Measurements from ENCODE around the gene SLC6A19.

Gene SLC6A19

DNA sequence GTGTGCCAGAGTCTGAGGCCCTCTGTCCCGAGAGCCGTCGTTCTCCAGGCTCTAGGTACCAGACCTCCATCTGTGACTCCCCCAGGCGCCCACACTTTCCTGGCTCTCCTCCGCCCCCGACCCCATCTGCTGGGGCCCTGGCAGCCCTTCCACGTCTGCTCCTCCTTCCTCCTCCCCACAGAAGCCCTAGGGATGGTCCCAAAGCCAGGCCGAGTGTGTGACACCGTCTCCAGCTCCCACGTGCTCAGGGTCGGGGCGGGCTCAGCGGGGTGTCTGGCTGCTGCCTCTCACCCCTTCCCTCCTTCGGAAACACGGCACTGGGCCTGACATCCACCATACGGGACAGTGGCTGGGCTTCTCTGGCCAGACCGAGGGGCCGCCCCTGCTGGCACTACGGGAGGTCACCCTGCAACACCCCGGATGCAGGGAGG, 20.5 kb upstream of the SLC6A19 start:
- DNase-seq (ENCODE audit: low read depth): no peak

GRCh38 chr5:1181451-1182359, 19.7 kb upstream of the SLC6A19 start:
- DNase-seq (ENCODE audit: low read depth): no peak

GRCh38 chr5:1182360-1182632, 19.1 kb upstream of the SLC6A19 start:
- no peak for DNase-seq (ENCODE audit: low read depth)

DNA sequence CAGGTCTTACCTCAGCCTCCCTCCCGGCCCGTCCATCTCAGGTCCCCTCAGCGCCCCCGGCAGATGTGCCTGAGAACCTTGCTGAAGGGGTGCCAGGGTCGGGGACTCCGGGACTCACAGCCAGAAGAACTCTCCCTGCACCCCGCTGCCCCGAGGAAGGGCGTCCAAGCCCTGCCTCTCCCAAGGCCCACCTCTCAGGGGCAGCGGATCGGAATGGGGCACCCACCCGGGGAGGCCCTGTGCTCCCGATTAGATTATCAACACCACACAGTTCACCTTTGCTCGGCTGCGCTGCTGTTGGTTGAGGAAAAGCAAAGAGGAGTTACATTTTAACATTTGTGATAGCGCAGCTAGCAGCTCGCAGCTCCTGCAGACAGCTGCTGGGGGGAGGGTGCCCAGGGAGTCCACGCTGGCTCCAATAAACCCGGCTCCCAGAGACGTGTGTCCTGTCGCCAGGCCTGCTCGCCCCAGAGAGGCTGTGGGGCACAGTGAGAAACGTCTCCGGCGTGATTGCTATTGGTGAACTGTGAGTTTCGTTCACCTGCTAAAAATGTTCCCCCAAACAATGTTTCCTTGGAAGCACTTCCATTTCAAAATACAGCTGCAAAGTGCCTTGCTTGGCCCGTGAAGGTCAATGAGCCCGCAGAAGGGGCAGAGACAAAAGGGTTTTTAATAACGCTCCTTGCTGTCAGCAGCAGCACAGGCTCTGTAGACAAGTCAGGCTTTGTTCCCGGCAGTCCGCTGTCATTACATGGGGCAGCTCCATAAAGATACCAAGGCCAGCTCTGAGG, 18.6 kb upstream of the SLC6A19 start:
- DNase-seq (ENCODE audit: low read depth): no peak

DNA sequence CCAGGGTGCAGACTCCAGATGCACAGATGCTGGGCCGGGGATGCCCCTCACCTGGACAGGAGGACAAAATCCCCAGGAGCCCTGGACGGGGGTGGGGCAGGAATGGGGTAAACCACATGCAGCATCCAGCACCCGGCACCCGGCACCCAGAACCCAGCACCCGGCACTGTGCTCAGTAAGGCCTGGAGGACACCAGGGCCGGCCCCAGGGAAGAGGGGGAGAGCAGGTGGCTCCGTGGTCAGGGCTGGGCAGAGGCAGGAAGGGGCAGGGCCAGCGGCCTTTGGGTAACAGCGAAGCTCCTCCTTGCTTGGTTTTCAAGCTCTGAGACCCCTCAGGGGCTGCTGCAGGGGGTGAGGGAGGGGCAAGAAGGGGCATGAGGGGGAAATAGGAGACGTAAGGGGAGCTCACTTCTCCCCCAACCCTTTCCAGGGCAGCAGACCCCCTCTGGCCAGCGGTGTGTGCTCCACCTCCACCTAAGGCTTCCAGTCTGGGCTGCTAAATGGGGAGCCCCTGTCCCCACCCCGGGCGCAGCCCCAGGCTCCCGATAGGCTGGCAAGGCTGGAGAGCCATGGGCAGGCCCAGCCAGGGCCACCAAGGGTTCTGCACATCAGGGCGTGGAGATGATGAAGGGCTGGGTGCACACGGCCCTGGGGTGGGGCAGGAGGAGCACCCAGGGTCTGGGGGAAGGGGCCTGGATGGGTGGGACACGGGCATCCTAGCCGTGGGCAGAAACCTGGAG, 17.8 kb upstream of the SLC6A19 start:
- DNase-seq (ENCODE audit: low read depth): no peak

DNA sequence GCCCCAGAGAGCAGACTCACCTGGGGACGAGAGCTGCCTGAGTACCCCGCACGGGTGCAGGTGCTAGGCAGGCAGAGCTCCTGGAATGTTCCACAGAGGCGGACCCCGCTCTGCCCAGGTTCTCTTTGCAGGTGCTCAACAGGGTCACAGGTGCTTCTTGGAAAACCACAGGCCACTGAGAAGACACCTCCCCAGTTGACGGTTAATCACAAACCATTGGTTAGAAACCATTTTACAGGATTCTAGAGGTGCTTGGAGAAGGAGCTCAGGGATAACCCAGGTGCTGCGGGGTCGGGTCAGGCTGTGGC, 17.3 kb upstream of the SLC6A19 start:
- DNase-seq (ENCODE audit: low read depth): no peak

GRCh38 chr5:1184481-1184880, 16.9 kb upstream of the SLC6A19 start:
- DNase-seq (ENCODE audit: low read depth): no peak

DNA sequence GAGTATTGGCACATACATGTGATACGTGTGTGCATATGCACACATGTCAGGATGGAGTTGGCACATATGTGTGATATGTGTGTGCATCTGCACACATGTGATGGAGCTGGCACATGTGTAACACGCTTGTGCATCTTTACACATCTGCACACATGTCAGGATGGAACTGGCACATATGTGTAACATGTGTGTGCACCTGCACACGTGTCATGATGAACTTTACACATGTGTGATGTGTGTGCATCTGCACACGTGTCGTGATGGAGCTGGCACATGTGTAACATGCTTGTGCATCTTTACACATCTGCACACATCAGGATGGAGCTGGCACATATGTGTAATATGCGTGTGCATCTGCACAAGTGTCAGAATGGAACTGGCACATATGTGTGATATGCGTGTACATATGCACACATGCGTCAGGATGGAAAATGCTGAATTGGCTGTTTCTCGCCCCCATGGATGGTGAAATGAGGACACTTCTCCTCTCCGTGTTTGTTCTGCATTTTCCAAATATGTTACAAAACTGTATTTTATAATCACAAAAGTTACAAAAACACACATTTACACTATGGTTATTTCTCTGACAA, 16.3 kb upstream of the SLC6A19 start:
- DNase-seq (ENCODE audit: low read depth): no peak

DNA sequence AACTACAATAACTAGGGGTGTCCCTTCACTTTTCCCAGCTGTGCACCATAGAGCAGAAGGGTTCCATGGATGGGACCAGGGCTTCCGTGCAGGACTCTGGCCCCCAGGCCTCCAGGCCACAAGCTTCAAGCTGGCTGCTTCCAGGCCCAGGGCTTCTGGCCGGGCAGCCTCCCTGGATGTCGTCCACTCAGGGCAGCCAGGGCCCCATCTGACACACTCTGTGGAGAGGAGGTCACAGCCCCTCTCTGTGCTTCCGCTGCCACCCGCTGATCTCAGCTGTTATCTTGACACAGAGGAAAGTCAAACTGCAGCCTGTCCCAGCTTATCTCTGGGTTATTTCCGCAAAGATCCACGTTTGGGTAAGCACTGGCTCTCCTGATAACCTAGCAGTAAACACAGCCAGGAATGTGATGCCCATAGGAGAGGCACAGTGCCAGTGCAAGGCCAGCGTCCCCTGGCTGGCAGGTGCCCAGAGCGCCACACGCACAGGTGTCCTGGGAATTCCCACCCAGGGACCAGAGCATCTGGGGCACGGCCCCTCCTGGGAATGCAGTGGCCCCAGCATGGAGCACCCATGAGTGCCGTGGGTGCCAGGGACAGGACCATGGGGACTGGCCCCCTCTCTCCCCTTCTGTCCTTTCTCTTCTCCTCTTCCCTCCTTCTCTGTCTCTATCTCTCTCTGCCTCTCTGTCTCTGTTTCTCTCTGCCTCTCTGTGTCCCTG, 15.6 kb upstream of the SLC6A19 start:
- DNase-seq (ENCODE audit: low read depth): no peak

DNA sequence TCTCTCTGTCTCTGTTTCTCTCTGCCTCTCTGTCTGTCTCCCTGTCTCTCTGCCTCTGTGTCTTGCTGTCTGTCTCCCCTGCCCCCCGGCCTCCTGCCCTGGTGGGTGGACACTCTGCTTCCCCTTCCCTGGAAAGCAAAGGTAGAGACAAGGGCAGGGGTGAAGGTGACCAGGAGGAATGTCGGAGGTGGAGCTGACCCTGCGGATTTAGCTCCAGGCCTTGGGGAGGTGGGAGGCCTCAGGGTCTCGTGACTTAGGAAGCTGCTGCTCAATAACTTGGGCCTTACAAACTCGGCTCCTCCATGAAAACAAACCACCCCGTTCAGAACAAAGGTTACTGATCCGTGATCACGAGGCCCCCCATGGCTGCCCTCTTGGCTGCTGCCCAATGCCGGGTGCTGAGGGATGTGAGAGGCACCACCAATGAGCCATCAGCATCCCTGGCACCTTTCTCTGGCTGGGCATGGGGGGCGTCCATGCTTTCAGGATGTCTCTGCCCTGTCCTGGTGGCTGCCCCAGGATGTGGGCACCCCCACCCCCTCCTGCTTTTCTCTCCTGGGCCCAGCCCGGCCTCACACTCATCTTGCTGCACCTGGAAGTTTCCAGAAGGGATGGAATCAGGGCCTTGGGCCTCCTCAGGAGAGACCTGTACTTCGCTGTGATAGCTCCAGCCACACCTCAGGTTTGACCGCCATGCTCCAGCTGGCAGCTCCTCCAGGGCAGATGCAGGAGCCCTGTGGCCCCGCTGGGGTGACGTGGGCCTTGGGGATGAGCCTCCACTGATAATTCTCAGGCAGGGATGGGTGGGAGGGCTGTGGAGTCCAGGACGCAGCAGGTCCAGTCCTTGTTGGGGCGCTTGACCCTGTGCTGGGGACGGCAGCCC, 14.8 kb upstream of the SLC6A19 start:
- DNase-seq (ENCODE audit: low read depth): no peak

- DNase-seq (ENCODE audit: low read depth): no peak
Observed at GRCh38 chr5:1187234-1187949, 14.0 kb upstream of the SLC6A19 start.

- no peak for DNase-seq (ENCODE audit: low read depth)
Observed at GRCh38 chr5:1187950-1188334, 13.5 kb upstream of the SLC6A19 start.

DNA sequence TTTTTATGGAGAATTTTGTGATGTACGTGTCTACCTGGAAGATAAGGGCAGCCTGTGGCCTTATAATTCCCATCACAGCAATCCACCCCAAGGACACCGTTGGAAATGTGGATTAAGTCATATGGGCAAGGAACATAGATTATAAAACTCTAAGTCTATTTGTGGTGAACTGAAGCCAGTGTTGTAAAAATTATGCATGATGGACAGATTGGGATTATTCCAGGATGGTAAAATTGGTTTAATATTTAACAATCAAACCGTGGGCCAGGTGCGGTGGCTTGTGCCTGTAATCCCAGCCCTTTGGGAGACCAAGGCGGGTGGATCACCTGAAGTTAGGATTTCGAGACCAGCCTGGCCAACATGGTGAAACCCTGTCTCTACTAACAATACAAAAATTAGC, 12.9 kb upstream of the SLC6A19 start:
- DNase-seq (ENCODE audit: low read depth): no peak

DNA sequence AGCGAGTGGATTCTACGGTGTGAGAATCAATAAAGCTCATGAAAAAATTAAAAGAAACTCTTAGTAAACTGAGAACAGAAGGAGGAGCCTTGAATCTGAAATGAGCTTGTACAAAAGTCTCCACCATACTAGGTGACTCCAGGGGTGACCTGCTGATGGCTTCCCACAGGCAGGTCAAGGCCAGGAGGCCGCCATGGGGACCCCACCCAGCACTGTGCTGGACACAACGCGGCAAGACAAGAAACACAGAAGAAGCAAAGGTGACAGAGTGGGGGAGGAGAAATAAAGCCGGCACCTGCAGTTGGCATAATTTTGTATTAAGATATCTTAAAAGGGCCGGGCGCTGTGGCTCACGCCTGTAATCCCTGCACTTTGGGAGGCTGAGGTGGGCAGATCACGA, 12.1 kb upstream of the SLC6A19 start:
- no peak for DNase-seq (ENCODE audit: low read depth)

- no peak for DNase-seq (ENCODE audit: low read depth)
Observed at GRCh38 chr5:1190278-1190677, 11.1 kb upstream of the SLC6A19 start.

DNA sequence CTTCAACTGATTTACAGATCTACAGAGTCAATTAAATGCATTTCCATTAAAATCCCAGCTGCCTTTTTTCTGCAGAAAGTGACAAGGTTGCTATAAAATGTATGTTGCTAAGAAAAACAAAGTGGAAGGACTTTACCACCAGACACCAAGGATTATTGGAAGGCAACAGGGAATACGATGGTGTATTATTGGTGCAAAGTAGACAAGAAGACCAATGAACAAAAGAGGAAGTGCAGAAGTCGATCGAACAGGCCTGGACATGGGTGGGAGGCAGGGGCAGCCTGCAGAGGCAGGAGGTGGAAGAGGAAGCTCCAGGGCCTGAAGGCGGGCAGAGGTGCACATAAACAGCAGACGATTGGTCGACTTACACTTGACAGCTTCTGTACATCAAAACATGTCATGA, 10.6 kb upstream of the SLC6A19 start:
- no peak for DNase-seq (ENCODE audit: low read depth)

- no peak for DNase-seq (ENCODE audit: low read depth)
Observed at GRCh38 chr5:1192971-1193590, 8.3 kb upstream of the SLC6A19 start.

DNA sequence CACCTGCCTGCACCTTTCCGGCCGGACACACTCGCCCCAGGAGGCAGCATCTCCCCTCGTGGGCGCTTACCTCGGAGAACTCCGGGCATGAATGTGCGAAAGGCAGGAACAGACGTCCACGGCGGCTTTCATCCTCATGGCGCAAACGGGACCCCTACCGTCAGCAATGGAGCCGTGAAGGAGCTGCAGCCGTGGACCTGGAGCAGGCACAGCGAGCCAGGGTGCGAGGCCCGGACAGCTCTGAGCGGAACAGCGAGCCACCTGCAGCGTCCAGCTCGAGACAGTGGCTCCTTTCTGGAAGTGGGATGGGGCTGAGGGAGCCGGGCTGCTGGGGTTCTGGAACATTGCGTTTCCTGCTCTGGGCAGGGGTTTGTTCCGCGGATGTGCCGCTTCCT, 7.8 kb upstream of the SLC6A19 start:
- DNase-seq (ENCODE audit: low read depth): no peak

DNA sequence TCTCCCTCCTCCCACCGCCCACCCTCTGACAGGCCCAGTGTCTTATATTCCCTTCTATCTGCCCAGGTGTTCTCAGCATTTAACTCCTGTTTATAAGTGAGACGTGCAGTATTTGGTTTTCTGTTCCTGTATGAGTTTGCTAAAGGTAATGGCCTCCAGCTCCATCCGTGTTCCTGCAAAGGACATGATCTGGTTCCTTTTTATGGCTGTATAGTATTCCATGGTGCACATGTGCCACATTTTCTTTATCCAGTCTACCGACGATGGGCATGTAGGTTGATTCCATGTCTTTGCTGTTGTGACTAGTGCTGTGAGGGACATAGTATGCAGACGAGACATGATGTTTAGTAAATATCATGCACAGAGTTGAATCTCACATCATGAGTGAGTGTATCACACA, 7.0 kb upstream of the SLC6A19 start:
- DNase-seq (ENCODE audit: low read depth): no peak

DNA sequence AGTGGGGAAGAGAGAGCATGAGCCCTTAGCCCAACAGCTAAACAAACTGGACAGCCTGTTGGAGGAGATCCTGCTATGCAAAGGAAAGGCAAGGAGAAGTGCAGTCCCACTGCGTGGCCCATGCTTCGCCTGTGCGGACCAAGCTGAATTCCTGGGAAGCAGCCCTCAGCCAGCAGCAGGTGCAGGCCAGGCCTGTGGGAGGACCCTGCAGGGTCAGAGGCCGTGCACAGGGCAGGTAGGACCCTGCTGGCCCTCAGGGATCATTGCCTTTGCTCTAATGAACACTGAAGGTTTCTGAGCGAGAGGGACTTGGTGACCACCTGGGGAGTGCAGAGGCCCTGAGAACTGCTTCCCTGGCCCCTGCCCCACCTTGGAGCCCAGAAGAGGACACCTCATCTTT, 6.0 kb upstream of the SLC6A19 start:
- DNase-seq (ENCODE audit: low read depth): no peak
